Measurements from ENCODE around the gene VRK3.

The VRK3 gene

GRCh38 chr19:49927526-49928264, 97.5 kb downstream of the VRK3 start:
- DNase-seq, result no peak

- DNase-seq, result no peak
These were observed 98.7 kb downstream of the VRK3 start for GRCh38 chr19:49926515-49926914.
